GM08714 (cell line): ENCODE measurements around the gene GSTM2.

Source experiments
- H3K4me3 ChIP-seq: fragments of 200-500 bp; sonication (Bioruptor generic); 2 replicates; pipeline ENCODE4 v1.5.1; 2014; ENCODE audit warnings: mild to moderate bottlenecking, low read length, inconsistent platforms
- ZNF274 ChIP-seq: IDR thresholded peaks from 2 replicates; pipeline ENCODE4 v1.6.1; 2012; ENCODE audit warnings: mild to moderate bottlenecking, low read depth, low read length

GSTM2 gene

GRCh38 chr1:109722908-109723691 lies 55.2 kb downstream of the GSTM2 start:
- no peak overlapping the region for H3K4me3 ChIP-seq
- TF ChIP-seq ZNF274: no peak
